ENCODE results near the gene ALLC.
A peak's percentile ranks its signal among the peaks of the same experiment; 100 is the strongest.
"Not testable (repeated sequence)": the region's sequence is repeated elsewhere in the genome, so short reads cannot be mapped to it uniquely, and the experiment has no call there.

Gene ALLC

GRCh38 chr2:3657881-3658280 is at the start of gene ALLC:
TSS of gene ALLC (plus strand) at chr2:3658200. CDS start at chr2:3671158, 12,958 bp downstream.
- no peak for DNase-seq

- peak; percentile 64 to 73 for DNase-seq
Observed at GRCh38 chr2:3608373-3609278, 49.4 kb upstream of the ALLC start.

- DNase-seq = peak; percentile 50 to 83
Observed at GRCh38 chr2:3609279-3609673, 48.7 kb upstream of the ALLC start.

- DNase-seq = no peak
Observed at GRCh38 chr2:3610415-3610814, 47.6 kb upstream of the ALLC start.

- DNase-seq = no peak
Observed at GRCh38 chr2:3610881-3611505, 47.0 kb upstream of the ALLC start.

- DNase-seq = no peak
Observed at GRCh38 chr2:3611589-3611988, 46.4 kb upstream of the ALLC start.

- no peak for DNase-seq
Observed at GRCh38 chr2:3612639-3613523, 45.1 kb upstream of the ALLC start.

- no peak for DNase-seq
Observed at GRCh38 chr2:3613524-3613905, 44.5 kb upstream of the ALLC start.

GRCh38 chr2:3614743-3615142 is 43.3 kb upstream of the ALLC start:
- DNase-seq = not testable (repeated sequence)

GRCh38 chr2:3615541-3616200 is 42.3 kb upstream of the ALLC start:
- not testable (repeated sequence) for DNase-seq

GRCh38 chr2:3616435-3617197 is 41.4 kb upstream of the ALLC start:
- not testable (repeated sequence) for DNase-seq

- no peak for DNase-seq
Observed at GRCh38 chr2:3617198-3617890, 40.7 kb upstream of the ALLC start.

GRCh38 chr2:3618367-3618766 is 39.6 kb upstream of the ALLC start:
- no peak for DNase-seq

GRCh38 chr2:3619033-3619432 is 39.0 kb upstream of the ALLC start:
- DNase-seq = no peak

- DNase-seq = not testable (repeated sequence)
Observed at GRCh38 chr2:3619661-3620060, 38.3 kb upstream of the ALLC start.

- no peak for DNase-seq
Observed at GRCh38 chr2:3620834-3621233, 37.2 kb upstream of the ALLC start.

- DNase-seq = no peak
Observed at GRCh38 chr2:3622967-3623366, 35.0 kb upstream of the ALLC start.

- no peak for DNase-seq
Observed at GRCh38 chr2:3624059-3624794, 33.8 kb upstream of the ALLC start.

- DNase-seq = no peak
Observed at GRCh38 chr2:3625186-3625585, 32.8 kb upstream of the ALLC start.

- no peak for DNase-seq
Observed at GRCh38 chr2:3626118-3626811, 31.7 kb upstream of the ALLC start.
